Measurements from ENCODE around the gene RENBP.

Gene RENBP

GRCh38 chrX:153911798-153912197 lies 32.6 kb downstream of the RENBP start:
- DNase-seq, result no peak

- no peak for DNase-seq
Measured at GRCh38 chrX:153910446-153910845, 34.0 kb downstream of the RENBP start.

- DNase-seq, result no peak
Measured at GRCh38 chrX:153909980-153910360, 34.5 kb downstream of the RENBP start.

- no peak for DNase-seq
Measured at GRCh38 chrX:153909024-153909979, 35.1 kb downstream of the RENBP start.

GRCh38 chrX:153908219-153908860 lies 36.1 kb downstream of the RENBP start:
- DNase-seq, result no peak

GRCh38 chrX:153907456-153907855 lies 37.0 kb downstream of the RENBP start:
- no peak for DNase-seq

GRCh38 chrX:153906126-153906917 lies 38.1 kb downstream of the RENBP start:
- DNase-seq, result no peak

- DNase-seq, result no peak
Measured at GRCh38 chrX:153905481-153906095, 38.9 kb downstream of the RENBP start.

GRCh38 chrX:153903991-153904957 lies 40.2 kb downstream of the RENBP start, which contains the start of gene AVPR2:
TSS of gene AVPR2 (plus strand) at chrX:153904673. CDS start at chrX:153905146, 473 bp downstream.
- no peak for DNase-seq

- no peak for DNase-seq
Measured at GRCh38 chrX:153903238-153903980, 41.0 kb downstream of the RENBP start.

- no peak for DNase-seq
Measured at GRCh38 chrX:153902385-153902784, 42.1 kb downstream of the RENBP start.

- no peak for DNase-seq
Measured at GRCh38 chrX:153901753-153902140, 42.7 kb downstream of the RENBP start.

- DNase-seq, result peak in 2 of 4 experiments; percentile 19 to 30
Measured at GRCh38 chrX:153900831-153901752, 43.4 kb downstream of the RENBP start.

GRCh38 chrX:153897899-153898298 lies 46.5 kb downstream of the RENBP start:
- DNase-seq, result no peak

- no peak for DNase-seq
Measured at GRCh38 chrX:153889123-153889522, 55.3 kb downstream of the RENBP start.

- DNase-seq, result no peak
Measured at GRCh38 chrX:153888344-153888743, 56.1 kb downstream of the RENBP start.

- no peak for DNase-seq
Measured at GRCh38 chrX:153887385-153887784, 57.1 kb downstream of the RENBP start.

GRCh38 chrX:153886915-153887314 lies 57.5 kb downstream of the RENBP start:
- no peak for DNase-seq

Data from activated CD4-positive, CD25-positive, alpha-beta regulatory T cell (primary cell).